ENCODE results near the gene SLC22A3.
"Not testable (repeated sequence)": the region's sequence is repeated elsewhere in the genome, so short reads cannot be mapped to it uniquely, and the experiment has no call there.

SLC22A3 gene

GRCh38 chr6:160348223-160349019 is at the start of gene SLC22A3:
Gene SLC22A3, plus strand, starts transcription at chr6:160348378. Its CDS starts 42 bp downstream, at chr6:160348420.
- no peaks in the 10 kb centered on the region for H3K4me1 Mint-ChIP-seq
- H3K9me3 Mint-ChIP-seq = no peaks in the 10 kb centered on the region
- H3K4me3 Mint-ChIP-seq = no peak within 1 kb of the TSS
- no peaks in the 10 kb centered on the region for H3K36me3 Mint-ChIP-seq
- no peak for ATAC-seq
- no peak within 1 kb of the TSS for H3K27ac Mint-ChIP-seq
- peaks cover 65% of the 10 kb centered on the region for H3K27me3 Mint-ChIP-seq

- peaks cover 10% of the 10 kb centered on the region for H3K9me3 Mint-ChIP-seq
- H3K36me3 Mint-ChIP-seq = no peaks in the 10 kb centered on the region
- H3K4me1 Mint-ChIP-seq = no peaks in the 10 kb centered on the region
- H3K4me3 Mint-ChIP-seq = no peak overlapping the region
- H3K27me3 Mint-ChIP-seq = peaks cover 6% of the 10 kb centered on the region
- ATAC-seq = no peak
- H3K27ac Mint-ChIP-seq = no peak overlapping the region
These were observed 48.6 kb upstream of the SLC22A3 start for GRCh38 chr6:160299559-160299958.

- Mint-ChIP-seq H3K27me3 (peaks cover 13% of the 10 kb centered on the region), H3K27ac (no peak overlapping the region), H3K4me1 (no peaks in the 10 kb centered on the region), H3K9me3 (peaks cover 10% of the 10 kb centered on the region), H3K36me3 (no peaks in the 10 kb centered on the region), H3K4me3 (no peak overlapping the region)
- ATAC-seq = no peak
These were observed 48.0 kb upstream of the SLC22A3 start for GRCh38 chr6:160300076-160300695.

GRCh38 chr6:160301339-160301738 is 46.8 kb upstream of the SLC22A3 start:
- ATAC-seq = no peak
- no peaks in the 10 kb centered on the region for H3K36me3 Mint-ChIP-seq
- peaks cover 10% of the 10 kb centered on the region for H3K9me3 Mint-ChIP-seq
- H3K27ac Mint-ChIP-seq = no peak overlapping the region
- no peak overlapping the region for H3K4me3 Mint-ChIP-seq
- no peaks in the 10 kb centered on the region for H3K4me1 Mint-ChIP-seq
- peaks cover 13% of the 10 kb centered on the region for H3K27me3 Mint-ChIP-seq

GRCh38 chr6:160302431-160303082 is 45.6 kb upstream of the SLC22A3 start:
- Mint-ChIP-seq H3K9me3 (peaks cover 10% of the 10 kb centered on the region), H3K27me3 (peaks cover 13% of the 10 kb centered on the region)
- H3K27ac Mint-ChIP-seq, ATAC-seq, H3K36me3 Mint-ChIP-seq, H3K4me3 Mint-ChIP-seq, H3K4me1 Mint-ChIP-seq: not testable (repeated sequence)

GRCh38 chr6:160303806-160304205 is 44.4 kb upstream of the SLC22A3 start:
- H3K4me3 Mint-ChIP-seq = no peak overlapping the region
- no peaks in the 10 kb centered on the region for H3K4me1 Mint-ChIP-seq
- peaks cover 13% of the 10 kb centered on the region for H3K27me3 Mint-ChIP-seq
- peaks cover 10% of the 10 kb centered on the region for H3K9me3 Mint-ChIP-seq
- H3K36me3 Mint-ChIP-seq = no peaks in the 10 kb centered on the region
- no peak for ATAC-seq
- H3K27ac Mint-ChIP-seq = no peak overlapping the region

GRCh38 chr6:160305926-160306713 is 42.1 kb upstream of the SLC22A3 start:
- Mint-ChIP-seq H3K27me3 (peaks cover 13% of the 10 kb centered on the region), H3K4me1 (no peaks in the 10 kb centered on the region), H3K9me3 (peaks cover 17% of the 10 kb centered on the region), H3K4me3 (no peak overlapping the region), H3K36me3 (peaks cover 2% of the 10 kb centered on the region), H3K27ac (no peak overlapping the region)
- ATAC-seq = no peak

GRCh38 chr6:160309718-160310117 is 38.5 kb upstream of the SLC22A3 start:
- Mint-ChIP-seq H3K27me3 (peaks cover 5% of the 10 kb centered on the region), H3K27ac (no peak overlapping the region)
- no peak for ATAC-seq

GRCh38 chr6:160312900-160313299 is 35.3 kb upstream of the SLC22A3 start:
- Mint-ChIP-seq H3K27ac (no peak overlapping the region), H3K36me3 (peaks cover 9% of the 10 kb centered on the region), H3K9me3 (peaks cover 28% of the 10 kb centered on the region), H3K4me1 (no peaks in the 10 kb centered on the region), H3K27me3 (peaks cover 8% of the 10 kb centered on the region), H3K4me3 (no peak overlapping the region)
- ATAC-seq = no peak

More at GRCh38 chr6:160309718-160310117, 38.5 kb upstream of the SLC22A3 start:
- no peaks in the 10 kb centered on the region for H3K4me1 Mint-ChIP-seq
- H3K4me3 Mint-ChIP-seq = no peak overlapping the region
- H3K9me3 Mint-ChIP-seq = peaks cover 28% of the 10 kb centered on the region
- H3K36me3 Mint-ChIP-seq = peaks cover 9% of the 10 kb centered on the region

GRCh38 chr6:160315310-160315709 is 32.9 kb upstream of the SLC22A3 start:
- H3K4me1 Mint-ChIP-seq = no peaks in the 10 kb centered on the region
- H3K9me3 Mint-ChIP-seq = peaks cover 20% of the 10 kb centered on the region
- peaks cover 9% of the 10 kb centered on the region for H3K36me3 Mint-ChIP-seq
- H3K27ac Mint-ChIP-seq = no peak overlapping the region
- no peak for ATAC-seq
- peaks cover 20% of the 10 kb centered on the region for H3K27me3 Mint-ChIP-seq
- H3K4me3 Mint-ChIP-seq = no peak overlapping the region

GRCh38 chr6:160316261-160316660 is 31.9 kb upstream of the SLC22A3 start:
- Mint-ChIP-seq H3K27ac (no peak overlapping the region), H3K9me3 (peaks cover 15% of the 10 kb centered on the region), H3K4me3 (no peak overlapping the region), H3K36me3 (peaks cover 5% of the 10 kb centered on the region), H3K4me1 (no peaks in the 10 kb centered on the region), H3K27me3 (peaks cover 20% of the 10 kb centered on the region)
- no peak for ATAC-seq

GRCh38 chr6:160319246-160319645 is 28.9 kb upstream of the SLC22A3 start:
- Mint-ChIP-seq H3K27me3 (peaks cover 20% of the 10 kb centered on the region), H3K27ac (no peak overlapping the region), H3K9me3 (peaks cover 11% of the 10 kb centered on the region), H3K4me1 (no peaks in the 10 kb centered on the region), H3K4me3 (no peak overlapping the region), H3K36me3 (no peaks in the 10 kb centered on the region)
- ATAC-seq = no peak

- Mint-ChIP-seq H3K4me3 (no peak overlapping the region), H3K36me3 (no peaks in the 10 kb centered on the region), H3K27me3 (peaks cover 21% of the 10 kb centered on the region), H3K9me3 (peaks cover 13% of the 10 kb centered on the region), H3K27ac (no peak overlapping the region), H3K4me1 (no peaks in the 10 kb centered on the region)
- no peak for ATAC-seq
These were observed 26.3 kb upstream of the SLC22A3 start for GRCh38 chr6:160321729-160322505.

GRCh38 chr6:160327981-160328380 is 20.2 kb upstream of the SLC22A3 start:
- Mint-ChIP-seq H3K9me3 (peaks cover 6% of the 10 kb centered on the region), H3K4me1 (no peaks in the 10 kb centered on the region), H3K27me3 (peaks cover 49% of the 10 kb centered on the region), H3K36me3 (no peaks in the 10 kb centered on the region), H3K4me3 (no peak overlapping the region), H3K27ac (no peak overlapping the region)
- no peak for ATAC-seq

Data from stimulated activated memory B cell treated with anti-CD40 and anti-IgM and Interleukin-4, amounts not matched to agents 10 μg/mL and 1 μg/mL and 100 μg/mL, for 72 hours (primary cell).